Measurements from ENCODE around the gene SLC2A4RG. TPM values are rescaled to one million over a fixed set of nuclear protein-coding genes. Genes with fewer than 3 reads are reported as not detected.
A peak's percentile ranks its signal among the peaks of the same experiment; 100 is the strongest.

SLC2A4RG gene
- total and polyA plus RNA-seq, 5 experiments from 2014 or later = 3.8 to 134 (median 4.8) TPM

DNA sequence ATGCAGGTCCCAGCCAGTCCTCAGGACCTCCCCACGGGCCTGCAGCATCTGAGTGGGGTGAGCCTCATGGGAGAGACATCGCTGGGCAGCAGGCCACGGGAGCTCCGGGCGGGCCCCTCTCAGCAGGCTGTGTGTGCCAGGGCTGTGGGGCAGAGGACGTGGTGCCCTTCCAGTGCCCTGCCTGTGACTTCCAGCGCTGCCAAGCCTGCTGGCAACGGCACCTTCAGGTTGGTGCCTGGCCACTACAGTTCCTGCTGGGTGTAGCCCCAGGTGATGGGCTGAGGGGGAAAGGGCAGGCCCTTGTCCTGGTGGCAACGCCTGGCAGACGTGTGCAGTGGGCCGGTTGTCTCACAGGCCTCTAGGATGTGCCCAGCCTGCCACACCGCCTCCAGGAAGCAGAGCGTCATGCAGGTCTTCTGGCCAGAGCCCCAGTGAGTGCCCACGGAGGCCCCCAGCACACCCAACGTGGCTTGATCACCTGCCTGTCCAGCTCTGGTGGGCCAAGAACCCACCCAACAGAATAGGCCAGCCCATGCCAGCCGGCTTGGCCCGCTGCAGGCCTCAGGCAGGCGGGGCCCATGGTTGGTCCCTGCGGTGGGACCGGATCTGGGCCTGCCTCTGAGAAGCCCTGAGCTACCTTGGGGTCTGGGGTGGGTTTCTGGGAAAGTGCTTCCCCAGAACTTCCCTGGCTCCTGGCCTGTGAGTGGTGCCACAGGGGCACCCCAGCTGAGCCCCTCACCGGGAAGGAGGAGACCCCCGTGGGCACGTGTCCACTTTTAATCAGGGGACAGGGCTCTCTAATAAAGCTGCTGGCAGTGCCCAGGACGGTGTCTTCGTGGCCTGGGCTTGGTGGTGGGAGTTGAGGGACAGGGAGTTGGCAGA is 43.9 kb upstream of the SLC2A4RG start:
- Mint-ChIP-seq H3K27ac (peak overlapping the region in 7 of 10 donors; percentile 53 to 80 (median 66)), H3K9me3 (peaks cover 0 to 5% (median 0%) of the 10 kb centered on the region in 9 donors), H3K4me3 (peak overlapping the region in 8 of 10 donors; percentile 46 to 76 (median 67)), H3K36me3 (peaks cover 0 to 5% (median 0%) of the 10 kb centered on the region in 3 donors), H3K27me3 (no peaks in the 10 kb centered on the region), H3K4me1 (peaks cover 5 to 24% (median 16%) of the 10 kb centered on the region in 4 donors)
- ATAC-seq (no peak), DNase-seq (peak in 1 of 10 donors; percentile 3)
- POLR2A ChIA-PET = interaction anchor here (0.6 to 4.4 kb wide), 6 partner anchors 9 to 41 kb away, joined by 3 to 28 read pairs (median 3); partner anchors contain the start of genes ARFRP1, LIME1, RTEL1 and ZGPAT

DNA sequence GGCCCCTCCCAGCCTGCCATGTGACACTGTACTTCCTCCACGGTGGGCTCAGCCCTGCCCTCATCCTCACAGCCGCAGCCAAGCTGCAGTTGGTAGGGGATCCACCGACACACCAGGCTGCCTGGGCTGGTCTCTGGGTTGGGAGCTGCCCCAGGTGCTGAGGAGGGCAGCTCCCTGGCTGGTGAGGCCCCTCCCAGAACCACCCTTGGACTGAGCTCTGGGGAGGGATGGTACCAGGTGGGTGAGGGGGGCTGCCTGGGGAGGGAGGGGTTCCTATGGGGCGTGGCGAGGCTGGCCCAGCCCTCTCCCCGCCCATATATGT is 43.3 kb upstream of the SLC2A4RG start:
- peak overlapping the region in 9 of 10 donors; percentile 19 to 76 (median 64) for H3K4me3 Mint-ChIP-seq
- DNase-seq (peak; percentile 29 to 83 (median 57)), ATAC-seq (peak; percentile 86 to 94)
- peak overlapping the region in 7 of 10 donors; percentile 53 to 80 (median 66) for H3K27ac Mint-ChIP-seq
- H3K4me1 Mint-ChIP-seq = peaks cover 5 to 27% (median 16%) of the 10 kb centered on the region in 4 donors
- peaks cover 0 to 5% (median 0%) of the 10 kb centered on the region in 9 donors for H3K9me3 Mint-ChIP-seq
- POLR2A ChIA-PET = interaction anchor here (0.5 to 4.4 kb wide), 7 partner anchors 9 to 62 kb away, joined by 3 to 28 read pairs (median 3); partner anchors contain the start of genes ARFRP1, LIME1, RTEL1 and ZGPAT
- no peaks in the 10 kb centered on the region for H3K27me3 Mint-ChIP-seq
- H3K36me3 Mint-ChIP-seq = peaks cover 0 to 5% (median 0%) of the 10 kb centered on the region in 3 donors

DNA sequence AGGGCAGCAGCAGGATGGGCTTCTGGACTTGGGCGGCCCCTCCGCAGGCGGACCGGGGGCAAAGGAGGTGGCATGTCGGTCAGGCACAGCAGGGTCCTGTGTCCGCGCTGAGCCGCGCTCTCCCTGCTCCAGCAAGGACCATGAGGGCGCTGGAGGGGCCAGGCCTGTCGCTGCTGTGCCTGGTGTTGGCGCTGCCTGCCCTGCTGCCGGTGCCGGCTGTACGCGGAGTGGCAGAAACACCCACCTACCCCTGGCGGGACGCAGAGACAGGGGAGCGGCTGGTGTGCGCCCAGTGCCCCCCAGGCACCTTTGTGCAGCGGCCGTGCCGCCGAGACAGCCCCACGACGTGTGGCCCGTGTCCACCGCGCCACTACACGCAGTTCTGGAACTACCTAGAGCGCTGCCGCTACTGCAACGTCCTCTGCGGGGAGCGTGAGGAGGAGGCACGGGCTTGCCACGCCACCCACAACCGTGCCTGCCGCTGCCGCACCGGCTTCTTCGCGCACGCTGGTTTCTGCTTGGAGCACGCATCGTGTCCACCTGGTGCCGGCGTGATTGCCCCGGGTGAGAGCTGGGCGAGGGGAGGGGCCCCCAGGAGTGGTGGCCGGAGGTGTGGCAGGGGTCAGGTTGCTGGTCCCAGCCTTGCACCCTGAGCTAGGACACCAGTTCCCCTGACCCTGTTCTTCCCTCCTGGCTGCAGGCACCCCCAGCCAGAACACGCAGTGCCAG is 42.8 kb upstream of the SLC2A4RG start, which contains the start of gene TNFRSF6B:
TSS of gene TNFRSF6B (plus strand) at position 25 of the 729 bp plus-strand sequence. CDS start at position 141, 116 bp downstream.
- H3K27me3 Mint-ChIP-seq = no peaks in the 10 kb centered on the region
- peak within 1 kb of the TSS in 7 of 10 donors; percentile 53 to 80 (median 66) for H3K27ac Mint-ChIP-seq
- peaks cover 5 to 23% (median 16%) of the 10 kb centered on the region in 4 donors for H3K4me1 Mint-ChIP-seq
- DNase-seq (peak in 2 of 10 donors; percentile 36 to 41), ATAC-seq (peak; percentile 47 to 52)
- H3K4me3 Mint-ChIP-seq = peak within 1 kb of the TSS in 9 of 10 donors; percentile 19 to 76 (median 69)
- H3K9me3 Mint-ChIP-seq = peaks cover 0 to 5% (median 0%) of the 10 kb centered on the region in 9 donors
- peaks cover 0 to 5% (median 0%) of the 10 kb centered on the region in 3 donors for H3K36me3 Mint-ChIP-seq
- POLR2A ChIA-PET = interaction anchor here (0.5 to 4.4 kb wide), 8 partner anchors 10 to 63 kb away, joined by 3 to 28 read pairs (median 3); partner anchors contain the start of genes ARFRP1, LIME1, RTEL1 and ZGPAT

DNA sequence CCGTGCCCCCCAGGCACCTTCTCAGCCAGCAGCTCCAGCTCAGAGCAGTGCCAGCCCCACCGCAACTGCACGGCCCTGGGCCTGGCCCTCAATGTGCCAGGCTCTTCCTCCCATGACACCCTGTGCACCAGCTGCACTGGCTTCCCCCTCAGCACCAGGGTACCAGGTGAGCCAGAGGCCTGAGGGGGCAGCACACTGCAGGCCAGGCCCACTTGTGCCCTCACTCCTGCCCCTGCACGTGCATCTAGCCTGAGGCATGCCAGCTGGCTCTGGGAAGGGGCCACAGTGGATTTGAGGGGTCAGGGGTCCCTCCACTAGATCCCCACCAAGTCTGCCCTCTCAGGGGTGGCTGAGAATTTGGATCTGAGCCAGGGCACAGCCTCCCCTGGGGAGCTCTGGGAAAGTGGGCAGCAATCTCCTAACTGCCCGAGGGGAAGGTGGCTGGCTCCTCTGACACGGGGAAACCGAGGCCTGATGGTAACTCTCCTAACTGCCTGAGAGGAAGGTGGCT is 42.2 kb upstream of the SLC2A4RG start:
- peak overlapping the region in 3 of 10 donors; percentile 38 to 53 (median 49) for H3K27ac Mint-ChIP-seq
- ATAC-seq (no peak), DNase-seq (peak in 2 of 10 donors; percentile 1 to 56)
- H3K36me3 Mint-ChIP-seq = peaks cover 0 to 5% (median 0%) of the 10 kb centered on the region in 3 donors
- H3K27me3 Mint-ChIP-seq = no peaks in the 10 kb centered on the region
- peak overlapping the region in 7 of 10 donors; percentile 19 to 76 (median 69) for H3K4me3 Mint-ChIP-seq
- peaks cover 0 to 5% (median 0%) of the 10 kb centered on the region in 9 donors for H3K9me3 Mint-ChIP-seq
- H3K4me1 Mint-ChIP-seq = peaks cover 8 to 26% (median 17%) of the 10 kb centered on the region in 4 donors
- POLR2A ChIA-PET = interaction anchor here (0.8 to 4.4 kb wide), 4 partner anchors 10 to 46 kb away, joined by 3 to 28 read pairs (median 4); partner anchors contain the start of genes ARFRP1, SLC2A4RG and ZGPAT

DNA sequence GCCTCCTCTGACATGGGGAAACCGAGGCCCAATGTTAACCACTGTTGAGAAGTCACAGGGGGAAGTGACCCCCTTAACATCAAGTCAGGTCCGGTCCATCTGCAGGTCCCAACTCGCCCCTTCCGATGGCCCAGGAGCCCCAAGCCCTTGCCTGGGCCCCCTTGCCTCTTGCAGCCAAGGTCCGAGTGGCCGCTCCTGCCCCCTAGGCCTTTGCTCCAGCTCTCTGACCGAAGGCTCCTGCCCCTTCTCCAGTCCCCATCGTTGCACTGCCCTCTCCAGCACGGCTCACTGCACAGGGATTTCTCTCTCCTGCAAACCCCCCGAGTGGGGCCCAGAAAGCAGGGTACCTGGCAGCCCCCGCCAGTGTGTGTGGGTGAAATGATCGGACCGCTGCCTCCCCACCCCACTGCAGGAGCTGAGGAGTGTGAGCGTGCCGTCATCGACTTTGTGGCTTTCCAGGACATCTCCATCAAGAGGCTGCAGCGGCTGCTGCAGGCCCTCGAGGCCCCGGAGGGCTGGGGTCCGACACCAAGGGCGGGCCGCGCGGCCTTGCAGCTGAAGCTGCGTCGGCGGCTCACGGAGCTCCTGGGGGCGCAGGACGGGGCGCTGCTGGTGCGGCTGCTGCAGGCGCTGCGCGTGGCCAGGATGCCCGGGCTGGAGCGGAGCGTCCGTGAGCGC is 41.6 kb upstream of the SLC2A4RG start:
- DNase-seq = peak in 1 of 10 donors; percentile 3
- H3K4me3 Mint-ChIP-seq = peak overlapping the region in 3 of 10 donors; percentile 45 to 70 (median 56)
- H3K27me3 Mint-ChIP-seq = no peaks in the 10 kb centered on the region
- H3K36me3 Mint-ChIP-seq = peaks cover 0 to 5% (median 0%) of the 10 kb centered on the region in 3 donors
- peaks cover 9 to 27% (median 17%) of the 10 kb centered on the region in 4 donors for H3K4me1 Mint-ChIP-seq
- POLR2A ChIA-PET = interaction anchor here (1.0 to 4.4 kb wide), 5 partner anchors 9 to 175 kb away, joined by 3 to 28 read pairs (median 6); partner anchors contain the start of genes ARFRP1, LIME1, SLC2A4RG and ZGPAT
- no peak for ATAC-seq
- H3K9me3 Mint-ChIP-seq = peaks cover 0 to 3% (median 0%) of the 10 kb centered on the region in 9 donors
- peak overlapping the region in 1 of 10 donors; percentile 53 for H3K27ac Mint-ChIP-seq

DNA sequence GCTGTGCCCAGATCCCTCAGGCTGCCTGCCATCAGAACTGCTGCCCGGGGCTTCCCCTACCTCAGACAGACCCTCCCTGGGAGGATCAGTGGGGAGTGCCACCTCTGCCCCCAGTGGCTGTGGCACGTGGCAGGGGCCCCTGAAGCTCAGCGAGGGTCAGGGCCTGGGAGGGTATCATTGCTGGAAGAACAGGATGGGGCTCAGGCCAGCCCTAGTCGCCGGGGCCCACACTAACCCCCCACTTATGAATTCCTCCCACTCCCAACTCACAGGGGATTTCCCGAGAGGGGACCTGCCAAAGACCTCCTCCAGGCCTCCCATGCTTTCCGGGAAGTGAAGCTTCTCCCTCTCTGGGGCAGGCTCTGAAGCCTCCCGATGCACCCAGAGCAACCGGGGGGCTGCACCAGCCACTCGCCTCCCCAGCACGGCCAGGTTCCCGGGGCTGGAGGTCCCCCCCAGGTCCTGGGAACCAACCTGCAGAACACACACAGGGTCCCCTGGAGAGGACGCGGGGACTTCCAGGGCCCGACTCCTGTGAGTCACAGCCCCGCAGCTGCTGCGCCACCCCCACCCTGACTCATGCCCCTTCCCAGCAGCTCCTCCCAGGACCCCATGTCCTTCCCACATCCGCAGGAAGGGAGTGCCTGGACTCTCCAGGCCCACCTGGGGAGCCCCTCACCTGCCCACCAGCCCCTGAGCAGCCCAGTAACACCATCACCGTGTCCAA is 40.7 kb upstream of the SLC2A4RG start:
- no peak for DNase-seq
- H3K4me3 Mint-ChIP-seq = no peak overlapping the region
- no peak for ATAC-seq
- POLR2A ChIA-PET = interaction anchor here (1.0 to 4.4 kb wide), 6 partner anchors 8 to 174 kb away, joined by 3 to 28 read pairs (median 4); partner anchors contain the start of genes ARFRP1, LIME1, SLC2A4RG and ZGPAT
- no peaks in the 10 kb centered on the region for H3K27me3 Mint-ChIP-seq
- H3K4me1 Mint-ChIP-seq = peaks cover 9 to 24% (median 16%) of the 10 kb centered on the region in 4 donors
- H3K9me3 Mint-ChIP-seq = no peaks in the 10 kb centered on the region
- peaks cover 0 to 3% (median 0%) of the 10 kb centered on the region in 3 donors for H3K36me3 Mint-ChIP-seq
- peak overlapping the region in 1 of 10 donors; percentile 28 for H3K27ac Mint-ChIP-seq

DNA sequence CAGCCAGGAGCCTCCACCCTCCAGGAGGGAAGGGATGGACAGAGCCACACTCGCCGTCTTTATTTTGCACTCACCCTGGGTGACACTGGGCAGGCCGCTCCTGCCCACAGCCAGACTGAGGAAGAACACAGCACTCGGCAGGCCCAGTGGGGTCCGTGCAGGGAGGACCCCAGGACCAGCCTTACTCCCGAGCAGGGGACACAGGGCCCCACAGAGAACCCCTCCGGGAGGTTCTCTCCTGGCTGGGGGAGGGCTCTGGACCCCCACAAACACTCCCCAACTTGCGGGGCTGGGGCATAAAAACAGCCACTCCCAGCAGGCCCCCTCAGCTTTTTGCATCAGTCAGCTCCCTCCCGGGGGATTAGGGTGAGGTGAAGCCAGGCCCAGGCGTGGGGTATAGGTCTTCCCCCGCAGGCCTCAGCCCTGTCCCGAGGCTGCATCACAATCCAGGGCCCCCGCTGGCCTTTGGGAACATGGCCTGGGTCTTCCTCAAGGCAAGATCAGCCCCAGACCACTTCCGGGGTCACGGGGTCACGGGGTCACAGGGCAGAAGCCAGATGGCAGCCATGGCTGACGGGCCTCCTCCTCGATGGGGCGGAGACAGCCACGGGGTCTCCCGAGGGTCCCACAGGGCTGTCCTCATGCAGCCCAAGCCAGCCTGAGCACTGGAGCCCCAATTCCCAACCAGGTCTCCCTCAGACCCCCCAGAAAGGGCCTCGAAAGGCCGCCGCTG is 39.9 kb upstream of the SLC2A4RG start:
- POLR2A ChIA-PET = interaction anchor here (1.0 to 4.4 kb wide), 5 partner anchors 8 to 173 kb away, joined by 3 to 28 read pairs (median 6); partner anchors contain the start of genes ARFRP1, LIME1, SLC2A4RG and ZGPAT
- H3K27ac Mint-ChIP-seq = no peak overlapping the region
- peaks cover 0 to 6% (median 0%) of the 10 kb centered on the region in 3 donors for H3K36me3 Mint-ChIP-seq
- DNase-seq = peak in 1 of 10 donors; percentile 49
- no peaks in the 10 kb centered on the region for H3K9me3 Mint-ChIP-seq
- ATAC-seq = no peak
- no peak overlapping the region for H3K4me3 Mint-ChIP-seq
- no peaks in the 10 kb centered on the region for H3K27me3 Mint-ChIP-seq
- H3K4me1 Mint-ChIP-seq = peaks cover 9 to 24% (median 16%) of the 10 kb centered on the region in 4 donors

DNA sequence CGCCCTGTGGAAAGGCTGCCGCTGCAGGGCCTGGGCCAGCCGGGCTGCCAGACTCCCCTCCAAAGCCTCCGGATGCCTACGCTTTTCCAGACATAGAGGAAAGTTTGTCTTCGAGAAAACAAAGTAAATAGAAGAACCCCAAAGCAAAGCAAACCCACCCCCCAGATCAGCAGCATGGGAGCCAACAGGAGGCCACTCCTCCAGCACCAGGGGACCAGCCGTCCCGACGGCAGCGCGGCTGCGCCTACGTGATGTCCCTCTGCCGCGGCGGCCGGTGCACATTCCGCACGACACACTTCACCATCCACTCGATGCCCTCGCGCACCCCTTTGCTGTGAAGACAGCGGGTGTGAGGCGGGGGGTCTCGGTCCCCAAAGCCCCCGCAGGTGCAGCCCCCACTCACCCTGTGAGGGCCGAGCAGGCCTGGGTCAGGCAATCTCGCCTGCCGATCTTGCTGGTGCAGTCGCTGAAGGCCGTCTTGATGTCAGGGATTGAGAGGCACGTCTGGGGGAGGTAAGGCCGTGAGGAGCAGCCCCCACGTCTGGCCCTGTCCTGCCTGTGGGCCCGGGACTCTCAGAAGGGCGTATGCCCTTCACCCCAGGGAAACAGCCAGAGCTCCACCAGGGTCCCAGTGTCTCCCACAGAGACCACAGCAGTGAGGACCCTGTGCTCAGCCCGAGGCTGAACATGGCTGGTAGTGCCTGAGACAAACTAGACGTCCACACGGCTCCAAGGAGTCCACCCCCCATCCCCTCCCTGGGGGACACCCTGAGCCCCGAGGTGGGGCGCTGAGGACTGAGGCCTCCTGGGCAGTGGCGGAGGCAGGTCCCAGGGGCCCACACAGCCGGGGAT is 39.2 kb upstream of the SLC2A4RG start:
- no peaks in the 10 kb centered on the region for H3K9me3 Mint-ChIP-seq
- peaks cover 12 to 27% (median 18%) of the 10 kb centered on the region in 4 donors for H3K4me1 Mint-ChIP-seq
- no peak for ATAC-seq
- DNase-seq = peak in 2 of 10 donors; percentile 6 to 60
- POLR2A ChIA-PET = interaction anchor here (1.3 to 4.4 kb wide), 3 partner anchors 7 to 38 kb away, joined by 3 to 28 read pairs (median 15); partner anchors contain the start of genes ARFRP1, LIME1 and ZGPAT
- peaks cover 0 to 13% (median 0%) of the 10 kb centered on the region in 3 donors for H3K36me3 Mint-ChIP-seq
- no peak overlapping the region for H3K4me3 Mint-ChIP-seq
- H3K27me3 Mint-ChIP-seq = no peaks in the 10 kb centered on the region
- H3K27ac Mint-ChIP-seq = no peak overlapping the region

DNA sequence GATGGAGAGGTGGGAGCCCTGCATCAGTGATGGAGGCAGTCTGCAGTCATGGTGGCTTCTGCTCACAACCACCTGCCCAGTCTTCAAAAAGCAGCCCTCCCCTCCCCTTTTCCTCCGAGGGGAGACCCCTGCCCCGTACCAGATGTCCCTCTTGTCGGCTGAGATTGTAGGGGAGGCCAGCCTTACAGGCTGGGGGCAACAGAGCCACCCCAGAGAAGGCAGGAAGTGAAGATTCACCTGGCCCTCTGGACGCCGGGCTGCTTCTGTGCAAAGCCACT is 38.6 kb upstream of the SLC2A4RG start:
- ATAC-seq = no peak
- H3K27me3 Mint-ChIP-seq = no peaks in the 10 kb centered on the region
- peaks cover 12 to 29% (median 19%) of the 10 kb centered on the region in 4 donors for H3K4me1 Mint-ChIP-seq
- H3K27ac Mint-ChIP-seq = peak overlapping the region in 1 of 10 donors; percentile 53
- H3K36me3 Mint-ChIP-seq = peaks cover 0 to 17% (median 0%) of the 10 kb centered on the region in 3 donors
- H3K9me3 Mint-ChIP-seq = no peaks in the 10 kb centered on the region
- H3K4me3 Mint-ChIP-seq = no peak overlapping the region
- peak in 1 of 10 donors; percentile 59 for DNase-seq
- POLR2A ChIA-PET = interaction anchor here (1.3 kb wide), 1 partner anchor 39 kb away, joined by 3 read pairs; no protein-coding TSS in a partner anchor
